ENCODE data around the gene PCDHGA9.
"Not testable (repeated sequence)": the region's sequence is repeated elsewhere in the genome, so short reads cannot be mapped to it uniquely, and the experiment has no call there.

PCDHGA9 gene

DNA sequence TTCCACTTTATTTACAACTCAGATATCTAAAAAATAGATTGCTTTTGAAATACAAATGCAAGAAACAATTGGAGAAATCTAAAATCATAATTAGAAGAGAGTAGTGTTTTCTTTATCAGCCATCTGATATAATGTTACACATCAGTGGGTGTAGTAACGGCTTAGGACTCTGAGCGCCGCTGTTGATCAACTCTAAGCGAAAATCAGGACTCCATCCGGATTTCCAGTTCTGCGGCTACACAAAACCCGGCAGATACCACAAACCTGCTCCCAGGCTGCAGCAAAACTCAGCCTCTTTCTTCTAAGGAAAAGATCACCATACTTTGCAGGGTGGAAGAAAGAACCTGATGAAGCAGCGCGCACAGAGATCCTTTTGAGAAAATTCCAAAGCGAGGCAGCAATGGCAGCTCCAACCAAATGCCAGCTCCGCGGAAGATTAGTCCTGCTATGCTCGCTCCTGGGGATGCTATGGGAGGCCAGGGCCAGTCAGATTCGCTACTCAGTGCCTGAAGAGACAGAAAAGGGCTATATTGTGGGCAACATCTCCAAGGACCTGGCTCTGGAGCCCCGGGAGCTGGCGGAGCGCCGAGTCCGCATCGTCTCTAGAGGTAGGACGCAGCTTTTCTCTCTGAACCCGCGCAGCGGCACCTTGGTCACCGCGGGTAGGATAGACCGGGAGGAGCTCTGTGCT, at the start of gene PCDHGA9:
Gene PCDHGA9 (plus strand): TSS at position 226 of the 691 bp plus-strand sequence. CDS start 175 bp downstream, at position 401.
- DNase-seq (ENCODE audit: low read depth in 3 of 3) = no peak

DNA sequence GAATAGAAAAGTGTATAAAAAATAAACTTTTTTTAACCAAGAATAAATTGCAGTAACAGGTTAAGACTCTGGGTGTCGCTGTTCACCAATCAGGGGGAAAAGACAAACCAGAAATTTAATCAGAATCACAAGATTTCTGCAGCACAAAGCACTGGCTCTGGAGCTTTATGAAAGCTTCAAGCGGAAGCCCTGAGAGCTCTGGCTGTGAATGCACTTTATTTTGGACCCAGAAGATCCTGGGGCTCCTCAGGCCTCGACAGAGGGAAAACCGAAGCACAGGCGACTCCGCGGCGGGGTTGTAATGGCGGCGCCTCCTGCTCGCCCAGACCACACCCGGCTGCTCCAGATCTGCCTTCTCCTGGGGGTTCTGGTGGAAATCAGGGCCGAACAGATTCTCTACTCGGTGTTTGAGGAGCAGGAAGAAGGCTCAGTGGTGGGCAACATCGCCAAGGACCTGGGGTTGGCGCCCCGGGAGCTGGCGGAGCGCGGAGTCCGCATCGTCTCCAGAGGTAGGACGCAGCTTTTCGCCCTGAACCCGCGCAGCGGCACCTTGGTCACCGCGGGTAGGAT, 47.6 kb upstream of the PCDHGA9 start, which contains the start of gene PCDHGA4:
Gene PCDHGA4 (plus strand): TSS at position 122 of the 570 bp plus-strand sequence. CDS start 87 bp downstream, at position 209.
- DNase-seq (ENCODE audit: low read depth in 3 of 3) = no peak

DNA sequence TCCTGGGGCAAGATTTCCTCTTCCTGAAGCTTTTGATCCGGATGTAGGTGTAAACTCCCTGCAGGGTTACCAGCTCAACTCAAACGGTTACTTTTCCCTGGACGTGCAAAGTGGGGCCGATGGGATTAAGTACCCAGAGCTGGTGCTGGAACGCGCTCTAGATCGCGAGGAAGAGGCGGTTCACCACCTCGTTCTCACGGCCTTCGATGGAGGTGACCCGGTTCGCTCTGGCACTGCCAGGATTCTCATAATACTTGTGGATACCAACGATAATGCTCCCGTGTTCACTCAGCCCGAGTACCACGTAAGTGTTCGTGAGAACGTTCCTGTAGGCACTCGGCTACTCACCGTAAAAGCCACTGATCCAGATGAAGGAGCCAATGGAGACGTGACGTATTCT, 46.9 kb upstream of the PCDHGA9 start:
- DNase-seq (ENCODE audit: low read depth in 3 of 3) = no peak

DNA sequence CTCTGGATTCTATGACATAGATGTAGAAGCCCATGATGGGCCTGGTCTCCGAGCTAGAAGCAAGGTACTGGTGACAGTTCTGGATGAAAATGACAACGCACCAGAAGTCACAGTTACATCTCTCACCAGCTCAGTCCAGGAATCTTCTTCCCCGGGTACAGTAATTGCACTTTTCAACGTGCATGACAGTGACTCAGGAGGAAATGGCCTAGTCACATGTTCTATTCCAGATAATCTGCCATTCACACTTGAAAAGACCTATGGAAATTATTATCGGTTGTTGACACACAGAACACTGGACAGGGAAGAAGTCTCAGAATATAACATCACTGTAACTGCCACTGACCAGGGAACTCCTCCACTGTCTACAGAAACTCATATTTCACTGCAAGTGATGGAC, 46.4 kb upstream of the PCDHGA9 start:
- no peak for DNase-seq (ENCODE audit: low read depth in 3 of 3)

DNA sequence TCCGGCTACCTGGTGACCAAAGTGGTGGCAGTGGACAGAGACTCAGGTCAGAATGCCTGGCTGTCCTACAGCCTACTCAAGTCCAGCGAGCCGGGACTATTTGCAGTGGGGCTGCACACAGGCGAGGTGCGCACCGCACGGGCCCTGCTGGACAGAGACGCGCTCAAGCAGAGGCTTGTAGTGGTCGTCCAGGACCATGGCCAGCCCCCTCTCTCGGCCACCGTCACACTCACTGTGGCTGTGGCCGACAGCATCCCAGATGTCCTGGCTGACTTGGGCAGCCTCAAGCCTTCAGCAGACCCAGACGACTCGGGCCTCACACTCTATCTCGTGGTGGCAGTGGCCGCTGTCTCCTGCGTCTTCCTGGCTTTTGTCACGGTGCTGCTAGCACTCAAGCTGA, 45.6 kb upstream of the PCDHGA9 start:
- DNase-seq (ENCODE audit: low read depth in 3 of 3) = no peak

DNA sequence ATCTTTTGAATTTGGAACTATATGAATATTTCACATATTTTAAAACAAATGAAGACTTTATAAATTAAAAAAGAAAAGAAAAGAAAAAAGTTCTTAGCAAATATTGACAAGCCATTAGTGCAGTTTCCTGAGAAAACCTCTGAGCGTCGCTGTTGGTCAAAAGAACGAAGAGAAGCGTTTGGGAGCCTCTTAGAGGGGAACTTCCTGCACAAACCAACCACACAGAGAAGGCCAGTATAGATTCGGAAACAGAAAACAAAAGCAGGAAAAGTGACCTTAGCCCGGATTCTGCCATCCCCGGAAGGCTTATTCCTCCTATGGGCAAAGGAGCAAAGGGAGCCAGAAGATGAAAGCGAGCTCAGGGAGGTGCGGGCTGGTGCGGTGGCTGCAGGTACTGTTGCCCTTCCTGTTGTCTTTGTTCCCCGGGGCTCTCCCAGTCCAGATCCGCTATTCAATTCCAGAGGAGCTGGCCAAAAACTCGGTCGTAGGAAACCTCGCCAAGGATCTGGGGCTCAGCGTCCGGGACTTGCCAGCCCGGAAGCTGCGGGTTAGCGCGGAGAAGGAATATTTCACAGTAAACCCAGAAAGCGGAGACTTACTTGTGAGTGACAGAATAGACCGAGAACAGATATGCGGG, 42.7 kb upstream of the PCDHGA9 start, which contains the start of gene PCDHGB2:
Gene PCDHGB2 (plus strand): TSS at position 205 of the 637 bp plus-strand sequence. CDS start 142 bp downstream, at position 347.
- DNase-seq (ENCODE audit: low read depth in 3 of 3) = no peak

DNA sequence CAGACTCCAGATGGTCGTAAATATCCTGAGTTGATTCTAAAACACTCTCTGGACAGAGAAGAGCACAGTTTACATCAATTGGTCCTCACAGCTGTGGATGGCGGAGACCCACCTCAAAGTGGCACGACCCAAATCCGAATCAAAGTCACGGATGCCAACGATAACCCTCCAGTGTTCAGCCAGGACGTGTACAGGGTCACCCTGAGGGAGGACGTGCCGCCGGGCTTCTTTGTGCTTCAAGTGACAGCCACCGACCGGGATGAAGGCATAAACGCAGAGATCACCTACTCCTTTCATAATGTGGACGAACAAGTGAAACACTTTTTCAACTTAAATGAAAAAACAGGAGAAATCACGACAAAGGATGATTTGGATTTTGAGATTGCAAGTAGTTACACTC, 41.9 kb upstream of the PCDHGA9 start:
- no peak for DNase-seq (ENCODE audit: low read depth in 3 of 3)

DNA sequence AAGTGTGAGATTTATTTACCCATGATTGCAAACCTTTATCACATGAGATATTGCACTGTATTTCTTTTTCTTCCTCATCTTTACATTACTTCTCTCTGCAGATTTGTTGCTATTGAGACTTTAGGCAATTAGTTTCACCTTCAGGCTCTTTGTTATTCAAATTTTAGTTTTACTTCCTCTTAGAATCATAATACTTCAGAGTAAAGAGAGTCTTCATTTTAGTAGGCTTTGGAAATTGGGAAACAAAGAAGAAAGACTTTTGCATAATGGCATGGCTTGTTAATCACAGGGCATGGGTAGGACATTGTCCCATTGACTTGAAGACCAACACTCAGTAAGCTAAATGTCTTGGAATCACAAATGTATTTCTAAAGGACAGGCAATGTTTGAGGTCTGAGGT, 39.9 kb upstream of the PCDHGA9 start:
- no peak for DNase-seq (ENCODE audit: low read depth in 3 of 3)

DNA sequence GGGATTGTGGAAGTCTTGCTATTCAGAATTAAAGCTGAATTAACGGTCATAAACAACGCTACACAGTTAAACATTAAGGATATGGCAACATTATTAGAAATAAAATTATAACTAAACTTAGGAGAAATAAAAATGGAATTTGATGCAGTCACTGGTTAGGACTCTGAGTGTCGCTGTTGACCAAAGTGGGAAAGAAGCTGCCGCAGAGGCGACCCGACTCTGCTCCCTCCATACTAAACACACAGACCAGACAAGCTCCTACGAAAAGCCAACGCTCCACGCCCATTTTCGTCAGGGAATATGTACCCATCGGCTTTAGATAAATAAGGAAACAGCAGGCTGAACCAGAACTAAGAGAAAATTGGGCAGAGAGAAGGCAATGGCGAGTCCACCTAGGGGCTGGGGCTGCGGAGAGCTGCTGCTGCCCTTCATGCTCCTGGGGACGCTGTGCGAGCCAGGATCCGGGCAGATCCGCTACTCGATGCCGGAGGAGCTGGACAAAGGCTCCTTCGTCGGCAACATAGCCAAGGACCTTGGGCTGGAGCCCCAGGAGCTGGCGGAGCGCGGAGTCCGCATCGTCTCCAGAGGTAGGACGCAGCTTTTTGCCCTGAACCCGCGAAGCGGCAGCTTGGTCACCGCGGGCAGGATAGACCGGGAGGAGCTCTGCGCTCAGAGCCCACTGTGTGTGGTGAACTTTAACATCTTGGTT, 38.5 kb upstream of the PCDHGA9 start, which contains the start of gene PCDHGA5:
Gene PCDHGA5 (plus strand): TSS at position 211 of the 709 bp plus-strand sequence. CDS start 169 bp downstream, at position 380.
- DNase-seq (ENCODE audit: low read depth in 3 of 3) = no peak

DNA sequence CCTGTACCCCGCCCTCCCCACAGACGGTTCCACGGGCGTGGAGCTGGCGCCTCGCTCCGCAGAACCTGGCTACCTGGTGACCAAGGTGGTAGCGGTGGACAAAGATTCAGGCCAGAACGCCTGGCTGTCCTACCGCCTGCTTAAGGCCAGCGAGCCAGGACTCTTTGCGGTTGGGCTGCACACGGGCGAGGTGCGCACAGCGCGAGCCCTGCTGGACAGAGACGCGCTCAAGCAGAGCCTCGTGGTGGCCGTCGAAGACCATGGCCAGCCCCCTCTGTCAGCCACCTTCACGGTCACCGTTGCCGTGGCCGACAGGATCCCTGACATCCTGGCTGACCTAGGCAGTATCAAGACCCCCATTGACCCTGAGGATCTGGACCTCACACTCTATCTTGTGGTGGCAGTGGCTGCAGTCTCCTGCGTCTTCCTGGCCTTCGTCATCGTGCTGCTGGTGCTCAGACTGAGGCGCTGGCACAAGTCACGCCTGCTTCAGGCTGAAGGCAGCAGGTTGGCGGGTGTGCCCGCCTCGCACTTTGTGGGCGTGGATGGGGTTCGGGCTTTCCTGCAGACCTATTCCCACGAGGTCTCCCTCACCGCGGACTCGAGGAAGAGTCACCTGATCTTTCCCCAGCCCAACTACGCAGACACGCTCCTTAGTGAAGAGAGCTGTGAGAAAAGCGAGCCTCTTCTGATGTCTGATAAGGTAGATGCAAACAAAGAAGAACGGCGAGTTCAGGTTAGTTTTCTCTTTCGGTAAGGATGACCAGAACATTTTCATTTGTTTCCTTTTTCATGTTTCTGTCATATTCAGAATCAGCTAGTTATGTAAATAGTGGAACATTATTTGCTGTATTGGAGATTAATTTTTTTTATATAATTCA, 36.3 kb upstream of the PCDHGA9 start:
- no peak for DNase-seq (ENCODE audit: low read depth in 3 of 3)

DNA sequence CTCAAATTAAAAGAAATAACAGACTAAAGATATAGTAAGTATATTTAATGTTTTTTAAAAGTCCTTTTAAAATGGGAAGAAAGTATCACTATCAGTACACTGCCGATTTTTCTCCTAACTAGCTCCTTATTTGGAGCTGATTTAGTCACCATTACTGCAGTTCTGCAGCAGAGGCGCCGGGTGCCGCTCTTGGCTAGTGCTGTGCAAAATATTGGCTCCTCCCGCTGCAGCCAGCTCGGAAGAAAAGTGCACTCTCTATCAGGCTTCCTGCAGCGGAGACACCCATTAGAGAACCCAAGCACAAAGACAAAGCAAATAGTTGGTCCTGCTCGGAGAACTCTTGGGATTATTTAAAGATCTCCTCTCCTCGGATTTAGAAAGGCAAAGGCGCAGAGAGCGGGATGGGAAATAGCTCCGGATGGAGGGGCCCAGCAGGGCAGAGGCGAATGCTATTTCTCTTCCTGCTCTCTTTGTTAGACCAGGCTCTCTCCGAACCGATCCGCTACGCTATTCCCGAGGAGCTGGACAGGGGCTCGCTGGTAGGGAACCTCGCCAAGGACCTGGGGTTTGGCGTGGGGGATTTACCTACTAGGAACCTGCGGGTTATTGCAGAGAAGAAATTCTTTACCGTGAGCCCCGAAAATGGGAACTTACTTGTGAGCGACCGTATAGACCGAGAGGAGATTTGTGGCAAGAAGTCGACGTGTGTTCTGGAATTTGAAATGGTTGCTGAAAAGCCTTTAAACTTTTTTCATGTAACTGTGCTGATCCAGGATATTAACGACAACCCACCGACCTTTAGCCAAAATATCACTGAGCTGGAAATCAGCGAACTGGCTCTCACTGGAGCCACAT, 32.4 kb upstream of the PCDHGA9 start, which contains the start of gene PCDHGB3:
Gene PCDHGB3 (plus strand): TSS at position 249 of the 855 bp plus-strand sequence. CDS start 153 bp downstream, at position 402.
- no peak for DNase-seq (ENCODE audit: low read depth in 3 of 3)

DNA sequence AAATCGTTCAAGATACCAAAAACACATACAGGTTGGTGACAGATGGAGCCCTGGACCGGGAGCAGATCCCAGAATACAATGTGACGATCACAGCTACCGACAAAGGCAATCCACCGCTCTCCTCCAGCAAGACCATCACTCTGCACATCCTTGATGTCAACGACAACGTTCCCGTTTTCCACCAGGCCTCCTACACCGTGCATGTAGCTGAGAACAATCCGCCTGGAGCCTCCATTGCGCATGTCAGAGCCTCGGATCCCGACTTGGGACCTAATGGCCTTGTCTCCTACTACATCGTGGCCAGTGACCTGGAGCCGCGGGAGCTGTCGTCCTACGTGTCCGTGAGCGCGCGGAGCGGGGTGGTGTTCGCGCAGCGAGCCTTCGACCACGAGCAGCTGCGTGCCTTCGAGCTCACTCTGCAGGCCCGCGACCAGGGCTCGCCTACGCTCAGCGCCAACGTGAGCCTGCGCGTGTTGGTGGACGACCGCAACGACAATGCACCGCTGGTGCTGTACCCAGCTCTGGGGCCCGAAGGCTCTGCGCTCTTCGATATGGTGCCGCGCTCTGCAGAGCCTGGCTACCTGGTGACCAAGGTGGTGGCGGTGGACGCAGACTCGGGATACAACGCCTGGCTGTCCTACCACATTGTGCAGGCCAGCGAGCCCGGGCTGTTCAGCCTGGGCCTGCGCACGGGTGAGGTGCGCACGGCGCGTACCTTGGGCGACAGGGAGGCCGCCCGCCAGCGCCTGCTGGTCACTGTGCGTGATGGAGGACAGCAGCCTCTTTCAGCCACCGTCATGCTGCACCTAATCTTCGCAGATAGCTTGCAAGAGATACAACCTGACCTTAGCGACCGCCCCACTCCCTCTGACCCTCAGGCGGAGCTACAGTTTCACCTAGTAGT, 30.8 kb upstream of the PCDHGA9 start:
- no peak for DNase-seq (ENCODE audit: low read depth in 3 of 3)

DNA sequence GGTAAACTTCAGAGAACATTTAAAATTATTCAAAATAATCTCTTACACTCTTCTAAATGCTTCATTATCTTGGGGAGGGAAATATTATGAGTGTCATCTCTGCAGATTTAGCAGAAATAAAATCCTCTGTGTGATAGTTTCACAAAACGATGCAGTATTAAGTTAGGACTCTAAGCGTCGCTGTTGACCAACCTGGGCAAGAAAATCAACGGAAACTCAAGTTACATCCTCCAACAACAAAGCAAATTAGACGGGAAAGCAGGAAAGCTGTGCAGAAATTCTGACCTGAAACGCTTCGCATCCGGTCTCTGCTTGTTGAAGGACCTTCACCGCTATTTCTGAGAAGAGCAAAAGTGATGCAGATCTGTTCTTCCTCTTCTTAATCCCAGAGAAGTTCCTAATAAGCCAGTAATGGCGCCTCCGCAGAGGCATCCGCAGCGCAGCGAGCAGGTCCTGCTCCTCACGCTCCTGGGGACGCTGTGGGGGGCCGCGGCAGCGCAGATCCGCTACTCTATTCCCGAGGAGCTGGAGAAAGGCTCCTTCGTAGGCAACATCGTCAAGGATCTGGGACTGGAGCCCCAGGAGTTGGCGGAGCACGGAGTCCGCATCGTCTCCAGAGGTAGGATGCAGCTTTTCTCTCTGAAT, 28.8 kb upstream of the PCDHGA9 start, which contains the start of gene PCDHGA6:
Gene PCDHGA6 (plus strand): TSS at position 219 of the 645 bp plus-strand sequence. CDS start 193 bp downstream, at position 412.
- DNase-seq (ENCODE audit: low read depth in 3 of 3) = no peak

DNA sequence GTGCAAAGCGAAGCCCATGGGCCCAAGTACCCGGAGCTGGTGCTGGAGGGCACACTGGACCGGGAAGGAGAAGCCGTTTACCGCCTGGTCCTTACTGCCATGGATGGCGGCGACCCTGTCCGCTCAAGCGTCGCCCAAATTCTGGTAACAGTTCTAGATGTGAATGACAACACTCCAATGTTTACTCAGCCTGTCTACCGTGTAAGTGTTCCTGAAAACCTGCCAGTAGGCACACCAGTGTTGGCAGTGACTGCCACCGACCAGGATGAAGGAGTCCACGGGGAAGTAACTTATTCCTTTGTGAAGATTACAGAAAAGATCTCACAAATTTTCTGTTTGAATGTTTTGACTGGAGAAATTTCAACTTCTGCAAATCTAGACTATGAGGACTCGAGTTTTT, 28.0 kb upstream of the PCDHGA9 start:
- no peak for DNase-seq (ENCODE audit: low read depth in 3 of 3)

DNA sequence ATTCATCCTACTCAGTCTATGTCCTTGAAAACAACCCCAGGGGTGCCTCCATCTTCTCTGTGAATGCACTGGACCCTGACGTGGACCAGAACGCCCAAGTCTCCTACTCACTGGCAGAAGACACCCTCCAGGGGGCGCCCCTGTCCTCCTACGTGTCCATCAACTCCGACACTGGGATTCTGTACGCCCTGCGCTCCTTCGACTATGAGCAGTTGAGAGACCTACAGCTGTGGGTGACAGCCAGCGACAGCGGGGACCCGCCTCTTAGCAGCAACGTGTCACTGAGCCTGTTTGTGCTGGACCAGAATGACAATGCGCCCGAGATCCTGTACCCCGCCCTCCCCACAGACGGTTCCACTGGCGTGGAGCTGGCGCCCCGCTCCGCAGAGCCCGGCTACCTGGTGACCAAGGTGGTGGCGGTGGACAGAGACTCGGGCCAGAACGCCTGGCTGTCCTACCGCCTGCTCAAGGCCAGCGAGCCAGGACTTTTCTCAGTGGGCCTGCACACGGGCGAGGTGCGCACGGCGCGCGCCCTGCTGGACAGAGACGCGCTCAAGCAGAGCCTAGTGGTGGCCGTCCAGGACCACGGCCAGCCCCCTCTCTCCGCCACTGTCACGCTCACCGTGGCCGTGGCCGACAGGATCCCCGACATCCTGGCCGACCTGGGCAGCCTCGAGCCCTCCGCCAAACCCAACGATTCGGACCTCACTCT, 27.0 kb upstream of the PCDHGA9 start:
- not testable (repeated sequence) for DNase-seq (ENCODE audit: low read depth in 3 of 3)

DNA sequence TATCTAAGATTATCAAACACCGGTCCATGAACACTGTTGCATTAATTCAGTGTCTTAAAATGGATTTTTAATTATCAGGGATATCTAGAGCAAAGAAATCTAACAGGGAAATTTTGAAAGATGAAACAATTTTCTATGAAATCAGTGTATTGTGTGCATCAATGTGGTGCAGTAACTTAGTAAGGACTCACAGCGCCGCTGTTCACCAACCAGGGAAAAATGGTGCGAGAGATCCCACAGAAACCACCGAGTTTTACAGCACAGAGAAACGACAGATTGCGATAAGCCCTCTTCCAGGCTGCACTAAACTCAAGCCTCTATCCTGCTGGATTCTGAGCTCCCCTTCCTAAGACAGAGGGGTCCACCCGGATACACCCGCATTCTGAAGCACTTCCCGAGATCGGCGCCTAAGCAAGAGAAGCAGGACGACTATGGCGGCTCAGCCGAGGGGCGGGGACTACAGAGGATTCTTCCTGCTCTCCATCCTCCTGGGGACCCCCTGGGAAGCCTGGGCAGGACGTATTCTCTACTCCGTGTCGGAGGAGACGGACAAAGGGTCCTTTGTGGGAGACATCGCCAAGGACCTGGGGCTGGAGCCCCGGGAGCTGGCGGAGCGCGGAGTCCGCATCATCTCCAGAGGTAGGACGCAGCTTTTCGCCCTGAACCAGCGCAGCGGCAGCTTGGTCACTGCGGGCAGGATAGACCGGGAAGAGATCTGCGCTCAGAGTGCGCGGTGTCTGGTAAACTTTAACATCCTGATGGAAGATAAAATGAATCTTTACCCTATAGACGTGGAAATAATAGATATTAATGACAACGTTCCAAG, 19.9 kb upstream of the PCDHGA9 start, which contains the start of gene PCDHGA7:
Gene PCDHGA7 (plus strand): TSS at position 274 of the 826 bp plus-strand sequence. CDS start 158 bp downstream, at position 432.
- no peak for DNase-seq (ENCODE audit: low read depth in 3 of 3)

DNA sequence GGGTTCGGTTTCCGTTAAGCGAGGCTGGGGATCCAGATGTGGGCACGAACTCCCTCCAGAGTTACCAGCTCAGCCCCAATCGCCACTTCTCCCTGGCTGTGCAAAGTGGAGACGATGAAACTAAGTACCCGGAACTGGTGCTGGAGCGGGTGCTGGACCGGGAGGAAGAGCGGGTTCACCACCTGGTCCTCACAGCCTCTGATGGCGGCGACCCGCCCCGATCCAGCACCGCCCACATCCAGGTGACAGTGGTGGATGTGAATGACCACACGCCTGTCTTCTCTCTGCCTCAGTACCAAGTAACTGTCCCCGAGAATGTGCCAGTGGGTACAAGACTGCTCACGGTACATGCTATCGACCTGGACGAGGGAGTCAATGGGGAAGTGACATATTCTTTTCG, 19.2 kb upstream of the PCDHGA9 start:
- DNase-seq (ENCODE audit: low read depth in 3 of 3) = no peak
